ENCODE data around the gene ATF7IP2. TPM values are rescaled to one million over a fixed set of nuclear protein-coding genes. Genes with fewer than 3 reads are reported as not detected.
"Not testable (repeated sequence)": the region's sequence is repeated elsewhere in the genome, so short reads cannot be mapped to it uniquely, and the experiment has no call there.

The ATF7IP2 gene
- total RNA-seq, 1 experiment from 2014 or later: 5.9 TPM

- not testable (repeated sequence) for DNase-seq (ENCODE audit: low read depth)
Observed at GRCh38 chr16:10452208-10453158, 66.6 kb downstream of the ATF7IP2 start.

GRCh38 chr16:10453159-10453510, 67.3 kb downstream of the ATF7IP2 start:
- DNase-seq (ENCODE audit: low read depth): no peak

- DNase-seq (ENCODE audit: low read depth): peak; percentile 18
Observed at GRCh38 chr16:10465821-10466220, 80.0 kb downstream of the ATF7IP2 start.

GRCh38 chr16:10466313-10466712, 80.5 kb downstream of the ATF7IP2 start:
- DNase-seq (ENCODE audit: low read depth): no peak

- DNase-seq (ENCODE audit: low read depth): peak; percentile 13
Observed at GRCh38 chr16:10466861-10467260, 81.0 kb downstream of the ATF7IP2 start.

GRCh38 chr16:10476636-10477035, 90.8 kb downstream of the ATF7IP2 start:
- DNase-seq (ENCODE audit: low read depth): not testable (repeated sequence)

- DNase-seq (ENCODE audit: low read depth): no peak
Observed at GRCh38 chr16:10480151-10480550, 94.3 kb downstream of the ATF7IP2 start.

GRCh38 chr16:10485159-10485558, 99.3 kb downstream of the ATF7IP2 start:
- no peak for DNase-seq (ENCODE audit: low read depth)

GRCh38 chr16:10485698-10486382, 100.0 kb downstream of the ATF7IP2 start:
- DNase-seq (ENCODE audit: low read depth): no peak

- no peak for DNase-seq (ENCODE audit: low read depth)
Observed at GRCh38 chr16:10490141-10490540, 104.3 kb downstream of the ATF7IP2 start.

GRCh38 chr16:10493276-10493675, 107.4 kb downstream of the ATF7IP2 start:
- DNase-seq (ENCODE audit: low read depth): peak; percentile 48

- no peak for DNase-seq (ENCODE audit: low read depth)
Observed at GRCh38 chr16:10494343-10495030, 108.6 kb downstream of the ATF7IP2 start.

- DNase-seq (ENCODE audit: low read depth): no peak
Observed at GRCh38 chr16:10495031-10495345, 109.1 kb downstream of the ATF7IP2 start.

- DNase-seq (ENCODE audit: low read depth): no peak
Observed at GRCh38 chr16:10497132-10498101, 111.6 kb downstream of the ATF7IP2 start.

GRCh38 chr16:10500582-10500981, 114.7 kb downstream of the ATF7IP2 start:
- DNase-seq (ENCODE audit: low read depth): no peak

- DNase-seq (ENCODE audit: low read depth): no peak
Observed at GRCh38 chr16:10501016-10501607, 115.3 kb downstream of the ATF7IP2 start.

- no peak for DNase-seq (ENCODE audit: low read depth)
Observed at GRCh38 chr16:10502776-10503175, 116.9 kb downstream of the ATF7IP2 start.

GRCh38 chr16:10504404-10504885, 118.6 kb downstream of the ATF7IP2 start:
- DNase-seq (ENCODE audit: low read depth): no peak

- DNase-seq (ENCODE audit: low read depth): not testable (repeated sequence)
Observed at GRCh38 chr16:10505286-10505685, 119.4 kb downstream of the ATF7IP2 start.

GRCh38 chr16:10509534-10510025, 123.7 kb downstream of the ATF7IP2 start:
- DNase-seq (ENCODE audit: low read depth): peak; percentile 70
